HG02970 (cell line): ENCODE measurements around the gene MRPL40.

Experiments used
- ATAC-seq: cut with Tn5 transposase; IDR thresholded peaks from one replicate; pipeline ENCODE4 v1.9.1; 2021; ENCODE audit warnings: mild to moderate bottlenecking, moderate library complexity, moderate number of reproducible peaks; ENCODE audit not compliant: unreplicated experiment, low FRiP score

Gene MRPL40

GRCh38 chr22:19406281-19406811 is 26.0 kb upstream of the MRPL40 start:
- no peak for ATAC-seq

DNA sequence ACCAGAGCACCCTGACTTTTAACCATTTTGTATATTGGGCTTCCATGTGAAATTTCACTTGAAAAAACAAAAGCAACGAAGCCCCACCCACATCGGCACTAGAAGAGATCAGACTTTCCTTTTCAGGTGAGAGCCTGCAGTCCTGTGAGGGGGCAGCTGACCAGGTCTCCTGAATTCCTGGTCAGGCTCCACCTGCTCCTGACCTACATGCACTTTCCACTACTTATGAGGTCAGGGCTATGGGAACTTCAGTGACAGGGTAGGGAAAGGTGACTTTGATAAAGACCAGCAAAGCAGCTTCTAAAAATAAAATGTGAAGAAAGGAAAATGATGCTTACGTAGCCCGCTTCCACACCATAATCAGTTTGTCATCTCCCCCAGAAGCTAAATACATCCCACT is 25.5 kb upstream of the MRPL40 start:
- ATAC-seq: no peak

DNA sequence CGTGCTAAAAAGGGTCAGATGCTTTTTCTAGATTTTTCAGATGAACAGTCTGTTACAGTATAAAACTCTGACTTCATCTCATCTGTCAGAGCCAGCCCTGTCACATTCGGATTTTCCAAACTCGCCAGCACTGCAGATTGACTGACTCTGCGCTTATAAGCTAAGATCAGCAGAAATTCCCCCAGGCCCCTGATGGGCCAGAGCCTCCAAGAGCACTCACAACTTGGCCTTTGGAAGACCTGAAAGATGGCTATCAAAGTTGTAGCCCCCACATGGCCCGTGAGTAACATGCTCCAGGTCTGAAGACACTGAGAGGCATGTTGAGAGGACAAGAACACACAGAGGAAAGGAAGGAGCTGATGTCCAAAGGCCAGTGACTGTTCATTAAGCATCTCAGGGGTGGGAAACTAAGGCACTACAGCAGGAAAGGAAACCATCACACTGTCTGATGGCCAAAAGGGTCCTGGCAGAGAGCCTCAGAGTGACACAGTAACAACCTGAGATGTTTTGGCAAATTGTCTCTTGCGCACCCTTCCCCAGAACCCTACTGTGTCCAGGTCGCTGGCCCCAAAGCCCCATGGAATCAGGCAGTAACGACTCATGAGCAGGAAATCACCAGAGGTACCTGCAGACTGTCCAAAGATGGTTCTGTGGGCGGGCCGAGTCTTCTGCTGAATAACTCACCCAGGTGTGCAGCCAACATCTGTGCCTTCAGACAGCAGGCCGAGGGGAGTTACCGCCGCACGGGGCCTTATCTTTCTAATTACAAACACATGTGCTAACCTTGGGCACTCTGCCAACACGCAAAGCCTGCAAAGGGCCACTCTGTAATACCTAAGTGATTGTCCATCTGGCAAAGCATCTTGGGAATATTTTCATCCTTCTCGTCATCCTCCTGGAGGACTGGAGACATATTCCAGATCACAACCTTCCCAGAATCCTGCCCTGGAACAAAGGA is 24.4 kb upstream of the MRPL40 start:
- ATAC-seq: no peak

- ATAC-seq: no peak
Measured at GRCh38 chr22:19410941-19411689, 21.2 kb upstream of the MRPL40 start.

GRCh38 chr22:19411690-19412045 is 20.7 kb upstream of the MRPL40 start:
- no peak for ATAC-seq

- no peak for ATAC-seq
Measured at GRCh38 chr22:19412478-19412877, 19.9 kb upstream of the MRPL40 start.

DNA sequence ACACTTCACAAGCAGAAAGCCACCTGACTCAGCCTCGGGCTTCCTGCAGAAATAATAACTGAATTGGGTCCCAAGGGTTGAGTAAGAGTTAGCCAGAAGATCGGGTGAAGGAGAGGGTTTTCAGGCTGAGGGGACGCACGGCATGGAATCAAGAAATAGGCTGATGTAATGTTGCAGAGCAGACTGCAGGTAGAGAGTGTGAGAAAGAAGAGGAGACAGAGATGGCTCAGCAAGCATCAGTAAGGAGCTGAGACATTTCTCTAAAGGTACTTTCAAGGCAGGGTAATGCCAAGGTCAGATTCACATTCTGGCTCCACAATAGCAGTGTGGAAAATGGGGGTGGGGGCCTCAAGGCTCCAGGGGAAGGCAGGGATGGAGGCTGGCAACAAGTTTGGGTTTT is 19.4 kb upstream of the MRPL40 start:
- no peak for ATAC-seq

DNA sequence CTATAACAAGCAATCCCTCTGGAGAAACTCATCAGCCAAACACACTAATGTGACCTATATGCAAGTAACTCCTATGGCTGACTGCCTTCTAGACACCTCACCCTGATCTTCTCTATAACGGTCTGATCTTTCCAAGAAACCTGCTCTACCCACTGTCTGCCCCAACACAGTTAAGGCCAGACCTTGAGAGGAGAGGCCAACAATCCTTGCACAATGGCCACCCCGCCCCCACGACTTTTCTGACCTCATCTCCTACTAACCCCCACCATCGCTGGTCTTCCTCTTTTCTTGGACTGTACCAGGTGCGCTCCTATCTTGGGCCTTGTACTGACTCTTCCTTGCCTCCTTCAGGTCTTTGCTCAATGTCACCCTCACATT is 13.3 kb upstream of the MRPL40 start:
- no peak for ATAC-seq

GRCh38 chr22:19419464-19420178 is 12.7 kb upstream of the MRPL40 start:
- no peak for ATAC-seq

GRCh38 chr22:19420321-19420720 is 12.0 kb upstream of the MRPL40 start:
- ATAC-seq: no peak

GRCh38 chr22:19422440-19423301 is 9.7 kb upstream of the MRPL40 start:
- no peak for ATAC-seq

GRCh38 chr22:19424186-19424500 is 8.2 kb upstream of the MRPL40 start:
- no peak for ATAC-seq

DNA sequence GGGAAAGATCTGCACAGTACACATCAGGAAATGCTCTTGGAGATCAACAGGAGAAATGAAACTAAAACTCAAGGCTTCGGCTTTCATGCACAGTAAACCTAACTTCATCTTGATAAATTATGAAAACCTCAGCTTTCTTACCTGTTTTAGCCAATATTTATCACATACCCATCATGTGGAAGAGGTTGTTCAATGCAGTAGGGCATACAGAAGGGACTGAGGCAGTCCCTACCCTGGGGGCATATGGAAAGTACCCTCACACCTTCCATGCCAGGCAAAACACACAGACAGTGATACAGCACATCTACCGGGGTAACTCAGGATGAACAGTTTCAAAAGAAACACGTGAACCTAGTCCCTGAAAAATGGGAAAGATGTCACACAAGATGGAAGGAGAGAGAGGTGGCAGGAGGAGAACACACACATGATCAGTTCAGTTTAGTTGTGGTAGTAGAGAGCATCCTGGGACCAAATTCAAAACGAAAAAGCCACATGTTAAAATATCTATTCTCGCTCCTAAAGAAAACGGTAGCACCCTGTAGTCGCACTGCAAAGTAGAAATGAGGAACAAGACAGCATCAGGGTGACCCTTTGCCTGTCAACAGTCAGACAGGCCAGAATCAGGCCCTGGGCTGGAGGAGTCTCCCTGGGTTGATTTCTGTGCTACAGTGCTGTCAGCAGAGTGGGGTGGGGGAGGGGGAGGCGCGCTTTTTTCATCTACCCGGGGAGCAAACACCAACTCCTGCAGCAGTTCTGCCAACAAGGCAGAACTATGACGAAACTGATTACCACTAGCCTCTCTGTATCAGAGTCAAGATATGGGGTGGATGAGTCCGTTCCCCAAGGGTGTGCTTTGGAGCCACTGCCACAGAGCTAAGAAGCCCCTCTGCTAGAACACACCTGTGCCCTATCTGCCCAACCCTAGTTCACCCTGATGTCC is 2.1 kb upstream of the MRPL40 start:
- no peak for ATAC-seq

GRCh38 chr22:19430890-19431541 is 1.3 kb upstream of the MRPL40 start:
- ATAC-seq: peak; percentile 9

DNA sequence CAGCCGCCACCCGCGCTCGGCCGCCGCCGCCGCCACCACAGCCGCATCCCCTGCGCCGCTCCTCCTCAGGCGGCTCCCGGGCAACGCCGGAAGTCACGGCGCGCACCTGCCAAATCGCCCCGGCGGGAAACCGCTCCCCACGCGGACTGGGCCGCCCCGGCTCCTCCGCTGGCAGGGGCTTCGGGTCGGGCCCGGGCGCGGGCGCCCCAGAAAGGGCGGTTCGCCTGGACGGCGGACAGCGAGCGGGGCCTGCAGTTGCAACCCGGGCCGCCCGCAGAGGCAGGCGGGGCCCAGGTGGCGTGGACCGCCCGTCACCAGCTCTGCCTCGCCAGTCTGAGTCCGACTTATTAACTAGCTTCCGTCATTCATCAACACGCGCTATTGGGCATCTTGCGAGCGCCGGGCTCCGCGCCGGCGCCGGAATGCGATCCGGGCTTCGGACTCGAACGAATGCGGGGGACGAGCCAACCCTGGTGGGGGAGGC is 654 bp upstream of the MRPL40 start, which contains the start of gene HIRA:
HIRA (minus strand) TSS at position 85 of the 484 bp plus-strand sequence. CDS start 257 bp downstream, outside the sequence.
- ATAC-seq: peak; percentile 53

DNA sequence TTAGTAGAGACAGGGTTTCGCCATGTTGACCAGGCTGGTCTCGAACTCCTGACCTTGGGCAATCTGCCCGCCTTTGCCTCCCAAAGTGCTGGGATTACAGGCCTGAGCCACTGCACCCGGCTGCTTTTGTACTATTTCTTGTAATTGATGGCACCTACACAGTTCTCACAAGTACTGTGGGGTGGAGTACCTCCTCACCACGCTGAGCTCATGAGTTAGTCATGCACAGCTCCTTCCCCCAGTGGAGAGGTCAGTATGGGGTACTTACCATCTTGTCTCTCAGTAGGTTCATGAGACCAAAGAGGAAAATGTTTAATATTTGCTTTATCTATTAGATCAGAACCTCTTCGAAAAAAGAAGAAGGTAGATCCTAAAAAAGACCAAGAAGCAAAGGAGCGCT is 2.1 kb downstream of the MRPL40 start:
- ATAC-seq: no peak

DNA sequence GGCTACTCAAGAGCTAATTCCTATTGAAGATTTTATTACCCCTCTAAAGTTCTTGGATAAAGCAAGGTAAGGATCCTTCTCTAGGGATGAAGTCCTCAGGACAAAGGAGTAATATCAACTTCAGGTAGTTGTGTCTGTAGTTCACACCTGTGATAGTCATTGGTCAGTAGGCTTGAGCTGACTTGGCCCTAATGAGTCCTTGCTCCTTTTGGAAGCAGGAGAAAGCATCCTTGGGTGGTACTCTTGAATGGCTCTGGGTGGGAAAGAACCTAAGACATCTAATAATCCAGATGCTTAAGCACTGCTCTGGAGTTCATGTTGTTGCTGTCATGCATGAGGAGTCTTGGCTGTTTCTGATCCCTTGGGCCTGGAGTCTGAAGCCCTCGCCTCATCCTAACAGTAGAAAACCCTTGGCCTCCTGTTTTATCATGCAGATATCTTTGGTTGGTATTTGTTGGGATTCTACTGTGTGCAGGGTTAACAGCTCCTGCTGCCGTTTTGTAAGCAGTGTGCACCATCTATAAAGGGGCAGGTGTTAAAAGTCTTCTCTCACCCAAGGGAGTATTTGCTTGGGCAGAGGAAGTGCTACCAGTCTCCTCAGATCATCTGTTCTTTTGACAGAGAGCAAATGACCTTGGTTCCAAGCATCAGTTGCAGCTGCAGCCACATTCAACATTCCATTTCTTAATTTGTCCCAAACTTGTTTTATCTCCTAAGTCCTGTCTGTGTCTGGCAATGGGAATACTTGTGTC is 2.7 kb downstream of the MRPL40 start:
- ATAC-seq: no peak
